Ishikawa (cell line): ENCODE data around the gene FCHSD2.

Experiments
- EP300 ChIP-seq: IDR thresholded peaks from 2 replicates; pipeline ENCODE4 v1.6.1; 2012; ENCODE audit warnings: borderline replicate concordance
- TAF1 ChIP-seq: IDR thresholded peaks from 2 replicates; pipeline ENCODE4 v1.6.1; 2012; ENCODE audit warnings: low read depth, mild to moderate bottlenecking

DNA sequence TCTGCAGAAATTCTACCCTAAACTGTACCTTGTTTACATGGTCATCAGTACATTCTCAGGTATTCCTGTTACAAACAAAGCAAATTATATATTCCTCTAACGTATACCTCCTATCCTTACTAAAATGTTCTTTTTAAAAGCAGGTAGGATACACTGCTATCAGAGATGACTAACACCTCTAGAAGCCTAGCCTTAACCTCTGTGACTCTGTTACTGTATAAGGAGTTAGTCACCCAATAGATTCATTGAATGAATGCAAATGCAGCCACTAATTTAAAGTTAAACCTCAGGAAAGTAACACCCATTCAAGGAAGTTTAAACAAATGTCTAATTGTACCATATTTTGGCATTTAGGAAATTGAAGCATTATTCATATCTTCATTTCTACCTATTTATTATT, 82.2 kb downstream of the FCHSD2 start:
- TF ChIP-seq TAF1 (no peak), EP300 (no peak)
